Erythroblast (primary cell): ENCODE results near the gene ITGA5.

Source experiments
- GATA1 ChIP-seq: IDR thresholded peaks from 2 replicates; pipeline ENCODE4 v1.6.1; 2011; ENCODE audit warnings: low read depth, mild to moderate bottlenecking, control low read depth, low read length, moderate library complexity
- POLR2A ChIP-seq: IDR thresholded peaks from 2 replicates; pipeline ENCODE4 v1.6.1; 2011; ENCODE audit warnings: mild to moderate bottlenecking, low read length

- TF ChIP-seq POLR2A (no peak), GATA1 (no peak)
These were observed 28.9 kb upstream of the ITGA5 start for GRCh38 chr12:54447917-54448316.
